ENCODE measurements around the gene HLA-DPA1. TPM values are rescaled to one million over a fixed set of nuclear protein-coding genes. Genes with fewer than 3 reads are reported as not detected.
A peak's percentile ranks its signal among the peaks of the same experiment; 100 is the strongest.

The HLA-DPA1 gene
- total RNA-seq, 1 experiment from 2014 or later: 2.6 TPM

DNA sequence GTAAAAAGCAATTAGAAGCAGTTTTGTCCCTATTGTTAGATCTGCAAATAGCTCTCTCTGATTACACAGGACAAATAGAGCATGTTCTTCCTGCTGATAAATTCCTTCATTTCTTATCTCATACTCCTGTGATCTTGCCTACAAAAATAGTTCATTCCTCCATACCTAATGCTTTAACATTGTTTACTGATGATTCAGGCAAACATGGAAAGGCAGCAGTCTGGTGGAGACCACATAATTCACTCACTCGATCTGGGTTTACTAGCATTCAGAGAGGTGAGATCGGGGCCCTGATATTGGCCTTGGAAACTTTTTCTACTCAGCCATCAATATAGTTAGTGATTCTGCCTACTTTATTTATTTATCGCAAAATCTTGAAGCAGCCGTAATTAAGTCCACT, 20.2 kb downstream of the HLA-DPA1 start:
- H3T11ph ChIP-seq (ENCODE audit: low read length): no peak overlapping the region
- no peaks in the 10 kb centered on the region for H3K9me3 ChIP-seq (ENCODE audit: control insufficient read depth, low read depth, low read length)
- H3K79me2 ChIP-seq (ENCODE audit: insufficient read depth, low read length): no peaks in the 10 kb centered on the region
- H3K4me3 Mint-ChIP-seq: no peak overlapping the region
- no peak overlapping the region for H2BK20ac ChIP-seq (ENCODE audit: low read depth, low read length, poor library complexity, severe bottlenecking)
- H3K56ac ChIP-seq (ENCODE audit: insufficient read length, low read depth, low read length): no peak overlapping the region
- H2BK15ac ChIP-seq (ENCODE audit: low read depth, low read length): no peak overlapping the region
- H3K4ac ChIP-seq (ENCODE audit: low read depth, low read length): no peak overlapping the region
- no peak overlapping the region for H3K4me2 ChIP-seq (ENCODE audit: insufficient read depth, insufficient read length, low read length)
- no peak overlapping the region for H4K8ac ChIP-seq (replicated peaks; ENCODE audit: insufficient read length, low read depth, low read length)
- no peak overlapping the region for H2BK12ac ChIP-seq (ENCODE audit: insufficient read length, low read depth, low read length)
- no peaks in the 10 kb centered on the region for H4K20me1 ChIP-seq (ENCODE audit: control insufficient read depth, insufficient read depth, insufficient read length)
- WGBS (ENCODE audit: extremely low coverage, insufficient read length, low lambda C conversion rate): no CpG with 5 or more reads among the region's 4 CpGs
- no peak overlapping the region for H3K27ac ChIP-seq (ENCODE audit: insufficient read length, low read depth, low read length)
- H3K23ac ChIP-seq (ENCODE audit: insufficient read length, low read depth, low read length): no peak overlapping the region
- H2AFZ ChIP-seq (ENCODE audit: low read length): no peak overlapping the region
- no peak overlapping the region for H4K91ac ChIP-seq (ENCODE audit: insufficient read length, low read depth, low read length)
- H3K4me1 ChIP-seq (ENCODE audit: insufficient read depth, low read length): peaks cover 2% of the 10 kb centered on the region; the same call in 1 of the 2 replicates
- no peak overlapping the region for H3K18ac ChIP-seq (ENCODE audit: insufficient read length, low read depth, low read length)
- no peak for TF ChIP-seq CTCF (conservative IDR thresholded peaks at IDR 0.05)
- H3K27me3 ChIP-seq (ENCODE audit: insufficient read depth, low read length): no peaks in the 10 kb centered on the region
- no peak overlapping the region for H2BK5ac ChIP-seq (ENCODE audit: insufficient read length, low read length)
- peaks cover 3% of the 10 kb centered on the region; the same call in 1 of the 2 replicates for H3K27me3 Mint-ChIP-seq (ENCODE audit: low read depth)
- no peak overlapping the region for H4K5ac ChIP-seq (ENCODE audit: insufficient read length, low read depth, low read length)
- no peak overlapping the region for H2AK5ac ChIP-seq (ENCODE audit: insufficient read length, low read length)
- peak overlapping the region in 1 of 3 experiments; percentile 82; a peak in 3 of 7 replicates for H3K27ac Mint-ChIP-seq
- peaks cover 6 to 18% of the 10 kb centered on the region in 2 experiments; a peak in 4 of 5 replicates for H3K9me3 Mint-ChIP-seq
- no peaks in the 10 kb centered on the region for H3K79me1 ChIP-seq (ENCODE audit: insufficient read depth, low read depth, low read length, poor library complexity, severe bottlenecking)
- DNase-seq: no peak
- no peak overlapping the region for H3K14ac ChIP-seq (ENCODE audit: insufficient read depth, low read length)
- peaks cover 31 to 38% of the 10 kb centered on the region in 2 experiments for H3K4me1 Mint-ChIP-seq
- H3K36me3 Mint-ChIP-seq (ENCODE audit: insufficient read depth in 1 of 3, low read depth in 3 of 3): peaks cover 0 to 15% (median 7%) of the 10 kb centered on the region in 3 experiments; a peak in 5 of 7 replicates
- H3K9ac ChIP-seq (ENCODE audit: extremely low read depth, insufficient read length, low read length): no peak overlapping the region
- H3K23me2 ChIP-seq (ENCODE audit: insufficient read length, low read depth, low read length, poor library complexity, severe bottlenecking): no peaks in the 10 kb centered on the region
- H2BK120ac ChIP-seq (ENCODE audit: low read depth, low read length, poor library complexity, severe bottlenecking): no peak overlapping the region

All from H9 (cell line).